Mesendoderm (in vitro differentiated cells): ENCODE results near the gene MFAP4.
A peak's percentile ranks its signal among the peaks of the same experiment; 100 is the strongest.

Source experiments
- DNase-seq: peaks from one replicate; pipeline ENCODE4 v3.0.0; 2013
- H2AK5ac ChIP-seq: 2 replicates; pipeline ENCODE4 v1.6.1; 2013; ENCODE audit warnings: low read length, inconsistent platforms
- H2BK120ac ChIP-seq: 2 replicates; pipeline ENCODE4 v1.6.1; 2013; ENCODE audit warnings: low read depth, mild to moderate bottlenecking, low read length, moderate library complexity, mixed read lengths
- H2BK15ac ChIP-seq: replicated peaks from 2 replicates; pipeline ENCODE4 v1.6.1; 2013; ENCODE audit warnings: low read depth, mild to moderate bottlenecking, moderate library complexity
- H2BK5ac ChIP-seq: 2 replicates; pipeline ENCODE4 v1.6.1; 2013; ENCODE audit warnings: low read length, inconsistent platforms
- H3K18ac ChIP-seq: 2 replicates; pipeline ENCODE4 v1.6.1; 2013; ENCODE audit warnings: mild to moderate bottlenecking, low read length, mixed read lengths
- H3K23ac ChIP-seq: one replicate; pipeline ENCODE4 v1.6.1; 2013; ENCODE audit warnings: low read length
- H3K27ac ChIP-seq: 2 replicates; pipeline ENCODE4 v1.5.1; 2013; ENCODE audit warnings: low read depth, mild to moderate bottlenecking, inconsistent platforms, low read length, moderate library complexity
- H3K27me3 ChIP-seq: 2 replicates; pipeline ENCODE4 v1.6.1; 2013; ENCODE audit warnings: low read length, control low read depth, mild to moderate bottlenecking, inconsistent platforms; ENCODE audit not compliant: insufficient read depth, poor library complexity
- H3K36me3 ChIP-seq: 2 replicates; pipeline ENCODE4 v1.6.1; 2013; ENCODE audit warnings: low read length, inconsistent platforms; ENCODE audit not compliant: control insufficient read depth, insufficient read depth
- H3K4ac ChIP-seq: one replicate; pipeline ENCODE4 v1.6.1; 2013; ENCODE audit warnings: low read depth, mild to moderate bottlenecking, low read length, moderate library complexity
- H3K4me1 ChIP-seq: 2 replicates; pipeline ENCODE4 v1.6.1; 2013; ENCODE audit warnings: low read depth, low read length, inconsistent platforms; ENCODE audit not compliant: control insufficient read depth
- H3K4me2 ChIP-seq: 2 replicates; pipeline ENCODE4 v1.6.1; 2013; ENCODE audit warnings: low read length
- H3K4me3 ChIP-seq: 2 replicates; pipeline ENCODE4 v1.5.1; 2013; ENCODE audit warnings: mild to moderate bottlenecking, low read length
- H3K56ac ChIP-seq: one replicate; pipeline ENCODE4 v1.6.1; 2013; ENCODE audit warnings: low read length
- H3K79me1 ChIP-seq: 2 replicates; pipeline ENCODE4 v1.6.1; 2013; ENCODE audit warnings: low read length, inconsistent platforms
- H3K79me2 ChIP-seq: 2 replicates; pipeline ENCODE4 v1.6.1; 2013; ENCODE audit warnings: mild to moderate bottlenecking, low read length; ENCODE audit not compliant: control insufficient read depth, insufficient read depth
- H3K9ac ChIP-seq: 2 replicates; pipeline ENCODE4 v1.6.1; 2013; ENCODE audit warnings: low read length, inconsistent platforms
- H4K5ac ChIP-seq: one replicate; pipeline ENCODE4 v1.6.1; 2013; ENCODE audit warnings: low read length
- H4K8ac ChIP-seq: one replicate; pipeline ENCODE4 v1.6.1; 2013; ENCODE audit warnings: low read depth, mild to moderate bottlenecking, control low read depth, low read length, moderate library complexity
- WGBS: extraction: QIAGEN DNeasy Blood & Tissue Kit; methylation state at CpG from one replicate; pipeline ENCODE4 v1.1.7; 2013; ENCODE audit warnings: low lambda C conversion rate, missing lambda C conversion rate; ENCODE audit not compliant: insufficient coverage; ENCODE audit errors: extremely low coverage; 5-methylcytosine and 5-hydroxymethylcytosine counted together

MFAP4 gene

DNA sequence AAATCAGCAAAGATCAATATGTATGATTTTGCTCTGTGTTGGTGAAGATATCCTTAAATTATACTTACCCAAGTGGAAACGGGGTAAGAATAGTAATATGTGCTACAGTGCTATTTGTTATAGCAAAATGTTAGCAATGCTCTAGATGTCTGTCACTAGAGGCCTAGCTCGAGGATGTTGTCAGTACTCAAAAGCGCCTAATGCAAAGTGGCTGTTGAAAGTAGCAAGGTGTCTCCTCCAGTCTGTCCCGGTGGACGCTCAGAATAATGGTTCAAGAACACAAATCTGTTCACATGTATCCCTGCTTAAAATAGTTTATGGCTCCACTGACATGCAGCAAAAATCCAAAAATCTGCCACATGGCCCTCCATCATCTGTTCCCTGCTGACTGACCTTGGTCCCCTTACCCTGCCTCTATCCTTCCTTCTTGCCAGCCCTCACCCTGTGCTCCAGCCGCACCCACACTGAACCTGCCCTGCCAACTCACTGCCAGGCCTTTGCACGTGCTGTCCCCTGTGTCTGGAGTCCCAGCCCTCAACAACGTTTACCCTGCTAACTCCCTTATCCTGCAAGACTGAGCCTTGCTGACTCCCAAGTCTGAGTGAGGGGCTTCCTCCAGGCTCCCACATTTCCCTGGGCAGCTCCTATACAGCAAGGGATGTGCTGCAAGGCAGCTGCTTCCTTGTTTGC is 14.5 kb upstream of the MFAP4 start:
- Histone ChIP-seq H3K9ac (no peak overlapping the region), H2AK5ac (no peak overlapping the region), H3K4ac (no peak overlapping the region), H3K27me3 (no peaks in the 10 kb centered on the region), H2BK120ac (no peak overlapping the region), H3K4me2 (no peak overlapping the region), H3K18ac (no peak overlapping the region), H3K79me2 (no peaks in the 10 kb centered on the region), H4K5ac (no peak overlapping the region), H3K23ac (no peak overlapping the region), H2BK5ac (no peak overlapping the region), H3K4me1 (peaks cover 10% of the 10 kb centered on the region), H4K8ac (no peak overlapping the region), H3K27ac (no peak overlapping the region), H3K36me3 (no peaks in the 10 kb centered on the region), H3K56ac (no peak overlapping the region), H2BK15ac (no peak overlapping the region), H3K4me3 (no peak overlapping the region), H3K79me1 (no peaks in the 10 kb centered on the region)
- no CpG with 5 or more reads among the region's 8 CpGs for WGBS
- DNase-seq = no peak

DNA sequence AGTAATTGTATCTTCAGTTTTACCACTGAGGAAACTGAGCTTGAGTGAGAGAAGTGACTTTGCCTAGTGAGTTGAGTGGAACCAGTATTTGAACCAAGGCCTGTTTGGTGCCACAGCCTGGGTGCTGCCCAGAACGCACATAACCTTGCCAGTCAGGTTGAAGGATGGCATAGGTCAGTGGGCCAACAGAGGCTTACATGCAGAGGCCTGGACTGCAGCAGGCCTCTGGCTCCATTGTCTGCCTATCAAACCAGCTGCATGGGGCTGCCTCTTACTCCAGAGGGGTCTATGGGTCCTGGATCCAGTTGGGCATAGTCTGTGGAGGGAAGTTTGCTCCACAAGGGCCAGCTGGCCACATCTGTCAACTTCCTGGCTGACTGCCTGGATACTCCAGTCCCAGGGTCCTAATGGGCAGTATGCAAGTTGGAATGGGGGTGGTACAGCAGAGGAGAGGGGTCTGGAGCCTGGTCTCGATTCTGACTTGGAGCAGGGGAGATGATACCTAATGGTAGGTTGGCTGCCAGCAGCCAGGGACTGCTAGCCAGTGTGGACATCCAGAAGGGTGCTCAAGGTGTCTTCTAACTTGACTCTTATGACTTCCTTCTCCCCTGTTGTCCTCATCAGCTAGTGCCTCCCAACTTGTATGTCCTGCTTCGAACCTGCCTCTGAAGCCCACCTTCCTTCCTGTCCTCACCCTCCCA is 12.9 kb upstream of the MFAP4 start:
- WGBS = no CpG with 5 or more reads among the region's 3 CpGs
- DNase-seq = no peak
- H2BK5ac ChIP-seq = peak overlapping the region; percentile 13
- H3K79me1 ChIP-seq = no peaks in the 10 kb centered on the region
- no peaks in the 10 kb centered on the region for H3K79me2 ChIP-seq
- H3K18ac ChIP-seq = no peak overlapping the region
- no peak overlapping the region for H2BK15ac ChIP-seq
- H3K4me1 ChIP-seq = peaks cover 10% of the 10 kb centered on the region
- H3K36me3 ChIP-seq = no peaks in the 10 kb centered on the region
- no peak overlapping the region for H4K8ac ChIP-seq
- H3K9ac ChIP-seq = no peak overlapping the region
- no peak overlapping the region for H2BK120ac ChIP-seq
- H3K4me2 ChIP-seq = no peak overlapping the region
- H3K4ac ChIP-seq = no peak overlapping the region
- no peak overlapping the region for H4K5ac ChIP-seq
- H3K27me3 ChIP-seq = no peaks in the 10 kb centered on the region
- no peak overlapping the region for H3K56ac ChIP-seq
- no peak overlapping the region for H3K27ac ChIP-seq
- peak overlapping the region; percentile 43 for H2AK5ac ChIP-seq
- H3K4me3 ChIP-seq = no peak overlapping the region
- no peak overlapping the region for H3K23ac ChIP-seq

DNA sequence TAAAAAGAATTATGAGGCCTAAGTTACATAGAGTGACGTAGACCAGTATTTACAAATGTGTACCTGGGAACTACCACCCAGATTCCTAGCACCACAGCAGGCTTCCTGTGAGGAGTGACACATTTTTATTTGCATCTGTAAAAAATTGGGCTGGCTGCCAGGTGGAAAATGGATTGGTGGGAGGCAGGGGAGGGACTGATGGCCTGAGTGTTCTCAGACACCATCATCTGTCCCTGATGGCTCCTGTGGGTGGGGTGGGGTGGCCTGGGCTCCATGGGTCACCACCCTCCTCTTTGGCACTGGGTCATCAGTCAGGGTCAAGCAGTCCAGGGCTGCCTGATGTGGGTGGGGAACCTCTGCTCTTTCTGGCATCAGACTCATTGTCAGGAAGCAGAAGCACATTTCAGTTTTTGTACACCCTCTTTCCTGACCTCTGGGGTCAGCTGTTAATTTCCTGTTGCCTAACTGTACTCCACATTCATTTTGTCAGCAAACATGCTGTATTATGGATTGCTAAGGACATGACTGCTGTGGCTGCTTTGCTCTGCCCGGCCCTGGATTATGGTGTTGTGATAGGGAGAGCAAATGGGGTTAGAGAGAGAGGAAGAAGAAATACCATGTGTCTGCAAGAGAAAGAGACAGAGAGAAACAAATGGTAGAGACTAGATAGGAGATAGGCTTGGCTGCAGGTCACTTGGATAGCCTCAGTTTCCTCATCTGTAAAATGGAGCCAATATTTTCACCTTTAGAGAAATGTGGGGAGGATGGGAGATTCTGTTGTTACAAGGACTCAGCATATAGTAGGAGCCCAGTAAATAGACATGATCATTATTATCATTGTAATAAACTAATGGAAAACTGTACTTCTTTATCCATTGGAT is 11.6 kb upstream of the MFAP4 start:
- no peak overlapping the region for H3K18ac ChIP-seq
- H3K4me1 ChIP-seq = peaks cover 10% of the 10 kb centered on the region
- peak overlapping the region; percentile 83 for H2BK5ac ChIP-seq
- no peak overlapping the region for H3K4me2 ChIP-seq
- no CpG with 5 or more reads among the region's 2 CpGs for WGBS
- H3K36me3 ChIP-seq = no peaks in the 10 kb centered on the region
- H3K9ac ChIP-seq = peak overlapping the region; percentile 17
- H2BK15ac ChIP-seq = no peak overlapping the region
- H4K8ac ChIP-seq = no peak overlapping the region
- no peaks in the 10 kb centered on the region for H3K27me3 ChIP-seq
- no peak overlapping the region for H3K4me3 ChIP-seq
- peak overlapping the region; percentile 79 for H3K56ac ChIP-seq
- H2AK5ac ChIP-seq = peak overlapping the region; percentile 85
- no peak overlapping the region for H2BK120ac ChIP-seq
- no peak overlapping the region for H3K4ac ChIP-seq
- H3K79me2 ChIP-seq = no peaks in the 10 kb centered on the region
- no peak overlapping the region for H4K5ac ChIP-seq
- H3K23ac ChIP-seq = no peak overlapping the region
- H3K79me1 ChIP-seq = no peaks in the 10 kb centered on the region
- H3K27ac ChIP-seq = no peak overlapping the region
- no peak for DNase-seq

DNA sequence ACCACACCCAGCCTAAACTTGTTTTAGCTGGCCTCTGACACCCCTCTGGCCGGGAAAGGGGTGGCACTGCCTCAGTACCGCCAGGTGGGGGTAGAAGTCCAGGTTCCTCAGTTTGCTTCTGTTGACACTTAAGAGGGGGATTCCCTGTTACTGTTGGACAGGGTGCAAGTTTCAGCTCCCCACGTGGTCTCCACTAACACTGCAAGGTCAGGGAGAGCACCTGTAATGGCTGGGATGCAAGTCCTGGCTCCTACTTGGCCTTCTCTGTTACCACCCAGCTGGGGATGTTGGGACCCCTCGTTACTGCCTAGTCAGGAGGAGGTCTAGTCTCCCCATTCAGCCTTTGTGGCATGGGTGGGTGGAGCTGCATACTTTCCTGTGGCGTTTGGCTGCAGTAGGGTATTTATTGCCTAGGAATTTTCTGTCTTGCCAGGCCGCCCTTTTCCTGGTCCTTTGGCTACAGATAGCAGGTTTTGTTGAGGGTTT is 10.6 kb upstream of the MFAP4 start:
- H3K4me2 ChIP-seq = no peak overlapping the region
- H2BK15ac ChIP-seq = no peak overlapping the region
- H4K8ac ChIP-seq = no peak overlapping the region
- no peak overlapping the region for H2BK120ac ChIP-seq
- no CpG with 5 or more reads among the region's 6 CpGs for WGBS
- no peak overlapping the region for H3K23ac ChIP-seq
- H3K27me3 ChIP-seq = no peaks in the 10 kb centered on the region
- no peaks in the 10 kb centered on the region for H3K79me2 ChIP-seq
- no peak overlapping the region for H3K27ac ChIP-seq
- H3K36me3 ChIP-seq = no peaks in the 10 kb centered on the region
- peaks cover 10% of the 10 kb centered on the region for H3K4me1 ChIP-seq
- H2BK5ac ChIP-seq = no peak overlapping the region
- H3K56ac ChIP-seq = peak overlapping the region; percentile 75
- H4K5ac ChIP-seq = no peak overlapping the region
- H3K79me1 ChIP-seq = no peaks in the 10 kb centered on the region
- no peak overlapping the region for H3K9ac ChIP-seq
- H3K4me3 ChIP-seq = no peak overlapping the region
- H3K4ac ChIP-seq = peak overlapping the region; percentile 49
- no peak overlapping the region for H2AK5ac ChIP-seq
- peak overlapping the region; percentile 7 for H3K18ac ChIP-seq
- peak; percentile 78 for DNase-seq

DNA sequence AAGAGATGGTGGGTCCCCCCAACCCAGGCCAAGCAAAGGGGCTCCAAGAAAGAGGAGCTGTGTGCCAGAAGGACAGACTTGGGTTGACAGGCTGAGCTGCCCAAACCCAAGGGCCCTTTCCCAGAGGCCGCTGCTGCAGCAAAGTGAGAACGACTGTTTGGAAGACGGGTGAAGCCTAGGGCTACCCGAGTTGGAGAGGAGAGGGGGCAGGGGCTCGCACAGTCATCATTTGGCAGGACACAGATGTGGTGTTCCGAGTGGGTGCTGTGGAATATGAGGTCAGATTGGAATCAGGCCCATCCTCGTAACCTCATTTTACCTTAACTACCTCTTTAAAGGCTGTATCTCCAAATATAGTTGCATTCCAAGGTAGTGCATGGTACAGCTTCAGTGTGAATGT is 5.3 kb upstream of the MFAP4 start:
- no CpG with 5 or more reads among the region's 7 CpGs for WGBS
- DNase-seq = no peak
- Histone ChIP-seq H3K36me3 (no peaks in the 10 kb centered on the region), H3K9ac (no peak overlapping the region), H2BK5ac (no peak overlapping the region), H3K27ac (no peak overlapping the region), H3K4me3 (no peak overlapping the region), H2AK5ac (no peak overlapping the region), H2BK120ac (no peak overlapping the region), H4K8ac (no peak overlapping the region), H2BK15ac (no peak overlapping the region), H3K27me3 (no peaks in the 10 kb centered on the region), H3K56ac (peak overlapping the region; percentile 10), H4K5ac (no peak overlapping the region), H3K23ac (no peak overlapping the region), H3K79me1 (no peaks in the 10 kb centered on the region), H3K79me2 (no peaks in the 10 kb centered on the region), H3K4me2 (no peak overlapping the region), H3K4ac (no peak overlapping the region), H3K18ac (no peak overlapping the region), H3K4me1 (peaks cover 14% of the 10 kb centered on the region)
